RPMI8226 (cell line): Measurements from ENCODE around the gene DENND4B.
A peak's percentile ranks its signal among the peaks of the same experiment; 100 is the strongest.

Source experiments
- DNase-seq: peaks from one replicate; pipeline ENCODE4 v3.0.0-alpha.2; 2015

The DENND4B gene

GRCh38 chr1:153944005-153944826 is 2.3 kb downstream of the DENND4B start:
- no peak for DNase-seq

- DNase-seq: no peak
Measured at GRCh38 chr1:153942766-153943549, 3.6 kb downstream of the DENND4B start.

- no peak for DNase-seq
Measured at GRCh38 chr1:153941826-153942725, 4.4 kb downstream of the DENND4B start.

GRCh38 chr1:153940756-153941155 is 5.8 kb downstream of the DENND4B start:
- DNase-seq: no peak

- DNase-seq: no peak
Measured at GRCh38 chr1:153939476-153939875, 7.0 kb downstream of the DENND4B start.

- DNase-seq: no peak
Measured at GRCh38 chr1:153938996-153939395, 7.5 kb downstream of the DENND4B start.

- no peak for DNase-seq
Measured at GRCh38 chr1:153937331-153937730, 9.2 kb downstream of the DENND4B start.

- DNase-seq: no peak
Measured at GRCh38 chr1:153936011-153936802, 10.3 kb downstream of the DENND4B start.

GRCh38 chr1:153934746-153935145 is 11.8 kb downstream of the DENND4B start:
- no peak for DNase-seq

GRCh38 chr1:153933955-153934354 is 12.6 kb downstream of the DENND4B start:
- DNase-seq: no peak

GRCh38 chr1:153933430-153933829 is 13.1 kb downstream of the DENND4B start:
- no peak for DNase-seq

- DNase-seq: no peak
Measured at GRCh38 chr1:153932156-153933131, 14.1 kb downstream of the DENND4B start.

GRCh38 chr1:153929981-153930948 is 16.3 kb downstream of the DENND4B start:
- no peak for DNase-seq

- DNase-seq: no peak
Measured at GRCh38 chr1:153929426-153929825, 17.1 kb downstream of the DENND4B start.

GRCh38 chr1:153928791-153929341 is 17.7 kb downstream of the DENND4B start:
- DNase-seq: no peak

GRCh38 chr1:153928245-153928644 is 18.3 kb downstream of the DENND4B start:
- DNase-seq: no peak

GRCh38 chr1:153926405-153926804 is 20.1 kb downstream of the DENND4B start:
- no peak for DNase-seq

GRCh38 chr1:153922972-153923925 is 23.3 kb downstream of the DENND4B start, which contains the start of gene GATAD2B:
Gene GATAD2B (minus strand): TSS chr1:153922972. CDS start chr1:153828347, 94,625 bp downstream.
- peak; percentile 100 for DNase-seq
